BLaER1 (cell line): Measurements from ENCODE around the gene AJM1.

ENCODE experiments used
- H3K27ac ChIP-seq: shearing (Covaris generic); formaldehyde crosslinking; 2 replicates; pipeline ENCODE4 v1.8.1; 2022
- H3K27me3 ChIP-seq: shearing (Covaris generic); formaldehyde crosslinking; 2 replicates; pipeline ENCODE4 v1.8.1; 2022
- H3K36me3 ChIP-seq: shearing (Covaris generic); formaldehyde crosslinking; 2 replicates; pipeline ENCODE4 v1.8.1; 2022
- H3K4me1 ChIP-seq: shearing (Covaris generic); formaldehyde crosslinking; 2 replicates; pipeline ENCODE4 v1.8.1; 2022
- H3K4me2 ChIP-seq: shearing (Covaris generic); formaldehyde crosslinking; 2 replicates; pipeline ENCODE4 v1.8.1; 2022
- H3K4me3 ChIP-seq: shearing (Covaris generic); formaldehyde crosslinking; 2 replicates; pipeline ENCODE4 v1.8.1; 2022
- H3K9ac ChIP-seq: shearing (Covaris generic); formaldehyde crosslinking; 2 replicates; pipeline ENCODE4 v1.8.1; 2022
- H3K9me3 ChIP-seq: shearing (Covaris generic); formaldehyde crosslinking; 2 replicates; pipeline ENCODE4 v1.8.1; 2022
- H4K20me1 ChIP-seq: shearing (Covaris generic); formaldehyde crosslinking; 2 replicates; pipeline ENCODE4 v1.8.1; 2022
- Cebpa-rat ChIP-seq: shearing (Covaris generic); IDR thresholded peaks from 2 replicates; pipeline ENCODE4 v1.8.1; 2022

AJM1 gene

DNA sequence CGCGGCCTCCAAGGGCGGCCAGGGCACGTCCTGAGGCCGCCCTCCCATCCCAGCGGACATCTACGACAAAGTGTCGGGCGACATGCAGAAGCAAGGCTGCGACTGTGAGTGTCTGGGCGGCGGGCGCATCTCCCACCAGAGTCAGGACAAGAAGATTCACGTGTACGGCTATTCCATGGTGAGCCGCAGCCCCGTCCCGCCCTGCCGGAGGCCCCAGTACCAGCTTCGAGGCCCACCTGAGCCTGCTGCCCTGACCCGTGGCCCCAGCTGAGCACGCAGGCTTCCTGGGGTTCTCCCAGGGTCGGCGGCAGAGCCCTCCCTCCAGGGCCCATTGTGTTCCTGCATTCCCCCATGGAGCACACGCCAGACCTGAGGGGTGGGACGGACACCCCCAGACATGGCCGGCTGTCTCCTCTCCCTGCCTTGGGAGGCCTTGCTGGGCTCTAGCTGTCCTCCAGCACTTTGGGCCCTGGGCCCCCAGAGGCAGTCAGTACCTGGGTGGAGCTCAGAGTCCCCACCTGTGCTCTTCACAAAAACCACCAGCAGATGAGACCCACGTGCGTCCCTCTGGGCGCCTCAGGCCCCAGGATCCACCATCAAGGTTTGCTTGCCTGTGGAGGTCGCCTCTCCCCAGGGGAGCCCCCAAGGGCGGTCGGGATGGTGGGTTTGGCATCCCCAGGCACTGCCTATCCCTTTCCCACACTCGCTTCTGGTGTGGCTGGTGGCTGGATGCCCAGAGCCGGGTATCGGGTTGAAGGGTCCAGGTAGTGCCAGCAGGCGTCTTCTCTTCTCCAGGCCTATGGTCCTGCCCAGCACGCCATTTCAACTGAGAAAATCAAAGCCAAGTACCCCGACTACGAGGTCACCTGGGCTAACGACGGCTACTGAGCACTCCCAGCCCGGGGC, 7.9 kb downstream of the AJM1 start:
- no peak for TF ChIP-seq Cebpa-rat
- H3K36me3 ChIP-seq, result peaks cover 22% of the 10 kb centered on the region
- H3K27me3 ChIP-seq, result peaks cover 27% of the 10 kb centered on the region
- peaks cover 12% of the 10 kb centered on the region; the same call in 1 of the 2 replicates for H3K9me3 ChIP-seq
- H3K27ac ChIP-seq, result 0 out of 2 replicates have a peak overlapping the region, but pooled peaks have one; percentile 30
- peaks cover 50% of the 10 kb centered on the region for H3K4me1 ChIP-seq
- H3K4me2 ChIP-seq, result peak overlapping the region; percentile 100
- peak overlapping the region; percentile 87 for H3K4me3 ChIP-seq
- H4K20me1 ChIP-seq, result peaks cover 36% of the 10 kb centered on the region
- H3K9ac ChIP-seq, result peak overlapping the region; percentile 84

DNA sequence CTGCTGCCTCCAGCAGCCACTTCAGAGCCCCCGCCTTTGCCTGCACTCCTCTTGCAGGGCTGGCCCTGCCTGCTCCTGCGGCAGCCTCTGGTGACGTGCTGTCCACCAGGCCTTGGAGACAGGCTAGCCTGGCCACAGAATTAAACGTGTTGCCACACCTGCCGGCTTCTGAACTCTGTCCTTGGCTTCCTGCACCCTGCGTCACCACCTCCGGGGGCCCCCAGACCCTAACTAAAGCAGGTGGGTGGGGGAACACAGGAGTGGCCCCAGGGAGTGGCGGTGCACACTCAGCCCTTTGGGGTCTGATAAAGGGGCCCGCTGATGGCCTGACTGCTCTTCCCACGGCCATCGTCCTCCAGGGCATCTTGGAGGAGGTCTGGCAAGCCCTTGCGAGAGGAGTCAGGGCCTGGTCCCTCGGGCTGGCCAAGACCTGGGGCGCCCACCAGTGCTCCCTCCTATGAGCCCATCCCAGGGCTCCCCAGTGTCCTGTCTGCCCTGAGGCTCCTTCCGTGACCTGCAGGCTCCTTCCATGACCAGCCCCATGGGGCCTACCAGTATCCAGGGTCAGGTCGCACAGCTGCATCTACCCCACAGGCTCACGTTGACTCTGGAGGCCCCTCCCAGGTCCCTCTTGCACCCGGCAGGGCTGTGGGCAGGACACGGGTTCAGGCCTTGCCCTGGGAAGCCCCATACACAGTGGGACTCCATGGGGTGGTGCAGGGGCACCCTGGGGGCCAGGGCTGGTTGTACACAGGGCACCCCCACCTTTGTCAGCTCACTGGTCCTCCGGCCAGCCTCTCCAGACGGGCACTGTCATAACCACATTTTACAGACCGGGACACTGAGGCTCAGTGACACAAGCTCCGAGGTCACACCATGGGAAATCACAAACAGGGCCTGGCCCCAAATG, 8.8 kb downstream of the AJM1 start:
- Histone ChIP-seq H3K9me3 (peaks cover 3% of the 10 kb centered on the region; the same call in 1 of the 2 replicates), H3K4me3 (no peak overlapping the region), H4K20me1 (peaks cover 43% of the 10 kb centered on the region), H3K9ac (no peak overlapping the region; the same call in 1 of the 2 replicates), H3K4me1 (peaks cover 59% of the 10 kb centered on the region), H3K4me2 (peak overlapping the region; percentile 100; the same call in 1 of the 2 replicates), H3K27me3 (peaks cover 18% of the 10 kb centered on the region), H3K36me3 (peaks cover 22% of the 10 kb centered on the region), H3K27ac (no peak overlapping the region)
- TF ChIP-seq Cebpa-rat, result no peak

DNA sequence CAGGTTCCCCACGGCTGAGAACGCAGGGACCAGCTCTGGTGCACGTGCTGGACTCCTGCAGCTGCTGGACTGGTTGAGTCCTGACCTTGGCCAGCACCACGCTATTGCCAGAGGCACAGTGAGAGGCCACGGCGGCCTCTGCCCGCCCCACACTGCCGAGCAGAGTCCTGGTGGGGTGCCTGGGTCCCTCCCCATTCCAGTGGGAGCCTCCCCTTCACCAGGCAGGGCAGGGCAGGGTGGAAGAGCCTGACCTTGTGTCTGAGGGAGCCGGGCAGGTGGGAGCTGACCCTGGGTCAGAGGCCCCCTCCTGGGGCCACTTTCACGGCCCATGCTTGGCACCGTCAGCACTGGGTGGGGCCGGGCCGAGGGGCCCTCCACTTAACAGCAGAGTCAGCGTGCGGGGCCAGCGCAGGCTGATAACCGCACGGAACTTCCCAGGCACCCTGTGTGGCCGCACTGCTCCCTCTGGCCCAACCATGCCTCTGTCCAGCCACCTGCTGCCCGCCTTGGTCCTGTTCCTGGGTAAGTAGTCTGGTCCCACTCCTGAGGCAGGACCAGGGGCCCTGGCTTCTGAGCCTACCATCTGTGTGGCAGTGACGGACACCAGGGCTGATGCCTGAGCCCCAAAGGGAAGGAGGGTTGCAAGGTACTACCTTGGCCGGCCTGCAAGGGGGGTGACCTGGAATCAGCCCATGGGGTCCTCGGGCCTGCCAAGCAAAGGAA, 9.8 kb downstream of the AJM1 start, which contains the start of gene MAMDC4:
Gene MAMDC4, plus strand, starts transcription at position 406 of the 723 bp plus-strand sequence. Its CDS starts 71 bp downstream, at position 477.
- Histone ChIP-seq H3K27me3 (peaks cover 8% of the 10 kb centered on the region; the same call in 1 of the 2 replicates), H3K27ac (no peak within 1 kb of the TSS), H3K4me3 (no peak within 1 kb of the TSS), H3K9ac (no peak within 1 kb of the TSS; the same call in 1 of the 2 replicates), H3K4me1 (peaks cover 65% of the 10 kb centered on the region), H3K4me2 (no peak within 1 kb of the TSS), H3K36me3 (peaks cover 26% of the 10 kb centered on the region), H4K20me1 (peaks cover 53% of the 10 kb centered on the region), H3K9me3 (no peaks in the 10 kb centered on the region)
- no peak for TF ChIP-seq Cebpa-rat

DNA sequence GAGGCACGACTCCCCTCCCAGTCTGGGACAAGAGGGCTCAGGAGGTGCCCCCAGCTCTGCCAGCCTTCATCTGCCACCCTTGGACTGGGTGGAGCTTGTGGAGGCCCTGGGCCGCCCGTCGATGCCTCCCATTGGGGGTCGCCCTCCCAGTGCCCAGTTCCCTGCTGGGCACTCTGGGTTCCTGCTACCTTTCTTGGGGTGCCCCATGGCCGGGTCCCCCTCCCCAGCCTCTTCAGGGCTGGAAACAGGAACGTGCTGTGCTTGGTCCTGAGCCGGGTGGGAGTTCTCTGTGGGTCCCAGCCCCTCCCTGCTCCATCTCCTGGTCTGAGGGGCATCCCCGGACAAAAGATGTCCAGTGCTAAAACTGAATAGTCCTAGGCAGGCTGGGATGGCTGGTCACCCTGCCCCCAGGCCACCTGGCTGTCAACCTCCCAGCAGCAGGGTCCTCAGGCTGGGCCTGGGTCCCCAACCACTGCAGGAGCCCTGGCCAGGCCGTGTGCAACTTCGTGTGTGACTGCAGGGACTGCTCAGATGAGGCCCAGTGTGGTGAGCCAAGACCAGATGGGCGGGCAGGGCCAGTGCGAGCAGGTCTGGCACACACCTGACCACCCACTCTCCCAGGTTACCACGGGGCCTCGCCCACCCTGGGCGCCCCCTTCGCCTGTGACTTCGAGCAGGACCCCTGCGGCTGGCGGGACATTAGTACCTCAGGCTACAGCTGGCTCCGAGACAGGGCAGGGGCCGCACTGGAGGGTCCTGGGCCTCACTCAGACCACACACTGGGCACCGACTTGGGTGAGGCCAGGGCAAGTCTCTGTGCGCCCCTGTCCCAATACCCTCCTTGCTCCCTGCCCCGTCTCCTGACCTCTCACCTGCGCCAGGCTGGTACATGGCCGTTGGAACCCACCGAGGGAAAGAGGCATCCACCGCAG, 10.7 kb downstream of the AJM1 start:
- peaks cover 3% of the 10 kb centered on the region; the same call in 1 of the 2 replicates for H3K27me3 ChIP-seq
- no peak overlapping the region for H3K27ac ChIP-seq
- H3K9ac ChIP-seq, result no peak overlapping the region
- peaks cover 61% of the 10 kb centered on the region for H4K20me1 ChIP-seq
- no peaks in the 10 kb centered on the region for H3K9me3 ChIP-seq
- no peak overlapping the region for H3K4me3 ChIP-seq
- TF ChIP-seq Cebpa-rat, result no peak
- no peak overlapping the region for H3K4me2 ChIP-seq
- peaks cover 33% of the 10 kb centered on the region for H3K36me3 ChIP-seq
- peaks cover 68% of the 10 kb centered on the region for H3K4me1 ChIP-seq

DNA sequence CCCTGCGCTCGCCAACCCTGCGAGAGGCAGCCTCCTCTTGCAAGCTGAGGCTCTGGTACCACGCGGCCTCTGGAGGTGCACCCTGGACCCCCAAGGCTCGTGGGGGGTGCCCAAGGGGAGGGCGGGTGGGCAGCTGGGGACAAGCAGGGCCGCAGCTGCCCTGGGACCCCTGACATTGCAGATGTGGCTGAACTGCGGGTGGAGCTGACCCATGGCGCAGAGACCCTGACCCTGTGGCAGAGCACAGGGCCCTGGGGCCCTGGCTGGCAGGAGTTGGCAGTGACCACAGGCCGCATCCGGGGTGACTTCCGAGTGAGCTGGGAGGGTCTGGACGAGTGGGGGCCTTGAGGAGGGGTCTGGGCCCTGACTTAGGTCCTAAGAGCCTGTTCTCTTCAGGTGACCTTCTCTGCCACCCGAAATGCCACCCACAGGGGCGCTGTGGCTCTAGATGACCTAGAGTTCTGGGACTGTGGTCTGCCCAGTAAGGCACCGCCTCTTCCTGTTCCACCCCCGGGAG, 11.4 kb downstream of the AJM1 start:
- Histone ChIP-seq H4K20me1 (peaks cover 68% of the 10 kb centered on the region), H3K36me3 (peaks cover 40% of the 10 kb centered on the region), H3K4me3 (no peak overlapping the region), H3K4me2 (peak overlapping the region; percentile 95), H3K4me1 (peaks cover 70% of the 10 kb centered on the region), H3K27me3 (no peaks in the 10 kb centered on the region), H3K9ac (no peak overlapping the region), H3K27ac (0 out of 2 replicates have a peak overlapping the region, but pooled peaks have one; percentile 49), H3K9me3 (no peaks in the 10 kb centered on the region)
- TF ChIP-seq Cebpa-rat, result no peak

DNA sequence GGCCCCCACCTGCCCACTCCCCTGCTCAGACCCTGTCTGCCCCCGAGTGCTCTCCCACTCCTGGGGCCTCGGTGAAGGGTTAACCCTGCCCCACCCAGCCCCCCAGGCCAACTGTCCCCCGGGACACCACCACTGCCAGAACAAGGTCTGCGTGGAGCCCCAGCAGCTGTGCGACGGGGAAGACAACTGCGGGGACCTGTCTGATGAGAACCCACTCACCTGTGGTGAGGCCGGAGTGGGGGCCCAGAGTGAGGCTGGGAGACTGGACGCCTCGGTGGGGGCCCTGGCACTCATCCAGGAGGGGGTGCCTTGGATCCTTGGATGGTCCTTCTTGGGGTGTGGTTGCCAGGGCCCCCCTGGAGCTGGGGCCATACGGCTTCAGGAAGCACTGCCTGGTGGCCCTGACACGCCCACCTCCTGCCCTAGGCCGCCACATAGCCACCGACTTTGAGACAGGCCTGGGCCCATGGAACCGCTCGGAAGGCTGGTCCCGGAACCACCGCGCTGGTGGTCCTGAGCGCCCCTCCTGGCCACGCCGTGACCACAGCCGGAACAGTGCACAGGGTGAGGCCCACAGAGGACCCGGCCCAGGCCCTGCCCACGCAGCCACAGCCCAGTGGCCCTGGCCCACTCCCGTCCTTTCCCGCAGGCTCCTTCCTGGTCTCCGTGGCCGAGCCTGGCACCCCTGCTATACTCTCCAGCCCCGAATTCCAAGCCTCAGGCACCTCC, 12.0 kb downstream of the AJM1 start:
- Histone ChIP-seq H4K20me1 (peaks cover 74% of the 10 kb centered on the region), H3K36me3 (peaks cover 40% of the 10 kb centered on the region), H3K27me3 (no peaks in the 10 kb centered on the region), H3K9me3 (no peaks in the 10 kb centered on the region), H3K4me2 (peak overlapping the region; percentile 95), H3K4me3 (no peak overlapping the region), H3K27ac (0 out of 2 replicates have a peak overlapping the region, but pooled peaks have one; percentile 49), H3K4me1 (peaks cover 76% of the 10 kb centered on the region), H3K9ac (peak overlapping the region; percentile 38; the same call in 1 of the 2 replicates)
- no peak for TF ChIP-seq Cebpa-rat

DNA sequence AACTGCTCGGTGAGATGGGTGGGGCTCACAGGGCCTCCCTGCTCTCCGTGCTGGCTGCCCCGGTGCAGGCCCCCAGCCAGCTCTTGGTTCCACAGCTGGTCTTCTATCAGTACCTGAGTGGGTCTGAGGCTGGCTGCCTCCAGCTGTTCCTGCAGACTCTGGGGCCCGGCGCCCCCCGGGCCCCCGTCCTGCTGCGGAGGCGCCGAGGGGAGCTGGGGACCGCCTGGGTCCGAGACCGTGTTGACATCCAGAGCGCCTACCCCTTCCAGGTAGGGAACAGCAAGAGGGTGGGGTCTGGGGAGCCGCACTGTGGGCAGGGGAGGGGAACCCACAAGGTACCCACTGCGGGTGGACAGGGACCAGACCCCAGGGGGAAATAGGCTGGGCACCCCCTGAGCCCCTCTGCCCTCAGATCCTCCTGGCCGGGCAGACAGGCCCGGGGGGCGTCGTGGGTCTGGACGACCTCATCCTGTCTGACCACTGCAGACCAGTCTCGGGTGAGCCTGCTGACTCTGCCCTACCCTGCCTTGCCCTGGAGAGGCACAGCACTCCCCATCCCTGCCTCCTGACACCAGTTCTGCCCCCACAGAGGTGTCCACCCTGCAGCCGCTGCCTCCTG, 12.7 kb downstream of the AJM1 start:
- H3K9me3 ChIP-seq, result no peaks in the 10 kb centered on the region
- no peaks in the 10 kb centered on the region for H3K27me3 ChIP-seq
- 0 out of 2 replicates have a peak overlapping the region, but pooled peaks have one; percentile 4 for H3K27ac ChIP-seq
- H3K4me1 ChIP-seq, result peaks cover 79% of the 10 kb centered on the region
- H3K4me2 ChIP-seq, result peak overlapping the region; percentile 95
- H4K20me1 ChIP-seq, result peaks cover 77% of the 10 kb centered on the region
- H3K4me3 ChIP-seq, result no peak overlapping the region
- H3K36me3 ChIP-seq, result peaks cover 40% of the 10 kb centered on the region
- no peak for TF ChIP-seq Cebpa-rat
- H3K9ac ChIP-seq, result peak overlapping the region; percentile 38; the same call in 1 of the 2 replicates
